Globus pallidus (tissue), 1 donor: ENCODE measurements around the gene GLYATL1.
"Not testable (repeated sequence)": the region's sequence is repeated elsewhere in the genome, so short reads cannot be mapped to it uniquely, and the experiment has no call there.

ENCODE experiments used
- DNase-seq: peaks from one replicate; pipeline ENCODE4 v3.0.0-alpha.2; 2015; ENCODE audit warnings: low spot score

GLYATL1 gene

GRCh38 chr11:58998480-58999290 lies 59.4 kb downstream of the GLYATL1 start:
- no peak for DNase-seq

GRCh38 chr11:58999291-58999680 lies 60.0 kb downstream of the GLYATL1 start:
- DNase-seq: no peak

- DNase-seq: no peak
Measured at GRCh38 chr11:59000003-59000402, 60.7 kb downstream of the GLYATL1 start.

GRCh38 chr11:59002006-59002405 lies 62.7 kb downstream of the GLYATL1 start:
- DNase-seq: not testable (repeated sequence)
